Activated T-cell treated with anti-CD3 and anti-CD28 coated beads for 48 hours (primary cell): ENCODE measurements around the gene ICAM2.
"Not testable (repeated sequence)": the region's sequence is repeated elsewhere in the genome, so short reads cannot be mapped to it uniquely, and the experiment has no call there.

Source experiments
- DNase-seq: peaks from one replicate; pipeline ENCODE4 v3.0.0-alpha.2; 2020; ENCODE audit warnings: low read depth

The ICAM2 gene

GRCh38 chr17:64042700-64043485 lies 22.5 kb upstream of the ICAM2 start:
- no peak for DNase-seq

GRCh38 chr17:64041912-64042311 lies 21.5 kb upstream of the ICAM2 start:
- DNase-seq: no peak

GRCh38 chr17:64040206-64040605 lies 19.8 kb upstream of the ICAM2 start:
- no peak for DNase-seq

- no peak for DNase-seq
Observed at GRCh38 chr17:64039106-64039400, 18.6 kb upstream of the ICAM2 start.

GRCh38 chr17:64038331-64039105 lies 18.1 kb upstream of the ICAM2 start:
- no peak for DNase-seq

- DNase-seq: no peak
Observed at GRCh38 chr17:64037802-64038201, 17.4 kb upstream of the ICAM2 start.

DNA sequence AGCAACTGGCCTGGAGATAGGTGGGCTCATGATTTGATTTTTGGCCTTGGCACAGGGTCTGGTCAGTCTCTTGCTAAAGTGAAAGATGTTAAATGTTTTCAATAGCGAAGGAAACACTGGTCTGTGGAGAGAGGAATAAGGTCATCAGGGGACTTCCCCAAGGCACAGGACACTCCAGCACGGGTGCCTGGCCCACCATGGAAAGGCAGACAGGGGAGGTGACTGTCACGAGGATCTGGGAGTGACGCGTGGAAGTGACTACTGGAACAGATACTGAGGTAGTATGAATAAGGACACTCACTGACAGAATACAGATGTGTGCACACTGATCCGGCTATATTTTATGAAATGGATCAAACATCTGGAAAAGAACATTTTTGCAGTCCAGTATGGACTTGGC lies 16.7 kb upstream of the ICAM2 start:
- no peak for DNase-seq

GRCh38 chr17:64036198-64036922 lies 15.9 kb upstream of the ICAM2 start:
- no peak for DNase-seq

DNA sequence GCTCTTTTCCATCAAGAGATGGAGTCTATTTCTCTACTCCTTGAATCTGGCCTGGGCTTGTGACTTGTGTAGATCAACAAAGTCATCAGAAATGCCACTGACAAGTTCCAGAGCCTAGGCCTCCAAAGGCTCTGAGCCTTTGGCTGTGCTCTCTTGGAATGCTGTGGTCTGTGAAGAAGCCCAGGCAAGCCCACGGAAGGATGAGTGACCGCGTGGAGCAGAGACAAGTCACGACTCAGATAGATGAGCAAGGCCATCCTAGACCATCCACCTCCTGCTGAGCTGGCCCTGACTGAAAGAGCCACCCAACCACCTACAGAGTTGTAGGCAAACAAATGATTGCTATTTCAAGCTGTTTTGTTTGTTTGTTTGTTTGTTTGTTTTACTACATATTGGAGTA lies 11.6 kb upstream of the ICAM2 start:
- DNase-seq: no peak

GRCh38 chr17:64028874-64029464 lies 8.5 kb upstream of the ICAM2 start:
- peak; percentile 55 for DNase-seq

DNA sequence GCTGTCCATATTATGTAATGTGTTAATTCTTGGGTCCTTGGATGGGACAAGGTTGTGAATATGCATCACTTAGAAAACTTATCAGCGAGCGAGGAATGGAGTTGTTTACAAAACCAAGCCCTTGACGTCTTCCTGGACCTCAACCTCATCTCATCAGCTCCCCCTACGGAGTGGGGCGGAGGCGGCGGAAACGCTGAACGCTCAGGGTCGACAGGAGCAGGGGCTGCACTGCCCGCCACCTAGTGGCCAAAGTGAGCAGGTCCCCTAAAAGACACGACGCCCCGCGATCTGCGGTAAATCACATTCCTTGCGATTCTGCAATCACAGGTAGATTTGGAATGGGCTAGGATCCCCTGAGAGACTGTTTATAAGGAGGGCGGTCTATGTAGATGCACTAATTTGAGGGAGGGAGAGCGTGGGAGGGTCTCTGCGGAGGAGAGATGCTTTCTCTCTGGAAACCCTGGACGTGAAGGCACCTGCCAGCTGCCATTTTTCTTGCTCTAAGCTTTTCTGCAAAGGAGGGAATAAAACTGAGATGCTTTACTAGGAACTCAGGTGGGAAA lies 5.4 kb upstream of the ICAM2 start:
- DNase-seq: peak; percentile 84

DNA sequence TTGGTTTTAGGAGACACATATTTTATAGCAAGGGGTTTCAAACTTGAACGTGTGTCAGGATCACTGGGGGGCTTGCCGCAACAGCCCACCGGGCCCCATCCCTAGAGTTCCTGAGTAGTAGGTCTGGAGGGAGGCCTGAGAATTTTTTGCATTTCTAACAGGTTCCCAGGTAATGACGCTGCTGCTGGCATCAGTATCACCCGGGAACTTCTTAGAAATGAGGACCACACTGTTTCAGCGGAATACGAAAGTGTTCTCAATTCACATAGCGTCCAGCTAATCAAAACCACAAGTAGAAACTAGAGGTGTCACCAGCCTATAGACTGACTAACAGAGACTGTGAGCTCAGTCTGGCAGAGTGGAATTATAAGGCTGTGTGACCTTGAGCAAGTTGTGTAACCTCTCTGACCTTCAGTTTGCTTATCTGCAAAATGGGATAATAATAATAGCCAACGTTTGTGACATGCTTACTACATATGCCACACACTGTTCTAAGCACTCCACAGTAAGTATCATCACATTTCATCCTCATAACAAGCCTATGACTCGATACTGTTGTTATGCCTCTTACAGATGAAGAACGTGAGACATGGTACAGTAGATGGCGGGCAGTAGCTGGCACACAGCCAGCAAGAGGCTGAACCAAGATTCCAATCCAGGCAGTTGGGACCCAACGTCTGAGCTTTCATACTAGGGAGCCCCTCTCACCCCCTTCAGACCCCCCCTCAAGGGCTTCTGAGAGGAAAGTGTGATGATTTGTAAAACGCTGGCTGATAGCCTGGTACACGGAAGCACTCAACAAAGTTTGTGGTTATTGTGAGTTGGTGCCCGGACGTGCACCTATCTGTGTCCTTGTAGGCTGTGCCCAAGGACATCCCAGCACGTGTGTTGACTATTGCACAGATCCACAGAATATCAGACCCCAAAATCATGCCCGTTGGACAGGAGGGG lies 4.6 kb upstream of the ICAM2 start:
- no peak for DNase-seq

GRCh38 chr17:64024215-64024654 lies 3.8 kb upstream of the ICAM2 start:
- no peak for DNase-seq

DNA sequence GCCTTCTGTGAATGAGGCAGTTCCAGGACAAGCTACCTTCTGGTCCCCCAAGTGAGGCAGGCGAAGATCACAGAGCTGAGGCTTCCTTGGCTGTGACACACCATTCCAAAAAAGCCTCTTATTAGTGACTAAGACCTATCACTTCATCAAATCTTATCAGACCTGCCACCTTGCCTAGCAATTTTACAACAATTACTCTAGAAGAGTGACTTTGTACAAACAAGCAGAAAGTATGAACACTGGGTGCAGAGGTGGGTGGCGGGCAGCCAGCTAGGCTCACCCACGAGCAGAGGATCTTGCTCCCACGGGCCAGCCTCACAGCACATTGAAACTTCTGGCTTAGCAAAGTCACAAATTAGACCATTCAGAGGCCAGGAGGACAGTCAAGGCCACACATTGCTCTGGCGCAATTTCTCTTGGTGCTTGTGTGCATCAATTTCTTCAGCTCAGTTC lies 2.2 kb upstream of the ICAM2 start:
- DNase-seq: no peak

GRCh38 chr17:64019551-64019961 lies 877 bp downstream of the ICAM2 start:
- not testable (repeated sequence) for DNase-seq

GRCh38 chr17:64017381-64017980 lies 3.0 kb downstream of the ICAM2 start:
- DNase-seq: no peak

DNA sequence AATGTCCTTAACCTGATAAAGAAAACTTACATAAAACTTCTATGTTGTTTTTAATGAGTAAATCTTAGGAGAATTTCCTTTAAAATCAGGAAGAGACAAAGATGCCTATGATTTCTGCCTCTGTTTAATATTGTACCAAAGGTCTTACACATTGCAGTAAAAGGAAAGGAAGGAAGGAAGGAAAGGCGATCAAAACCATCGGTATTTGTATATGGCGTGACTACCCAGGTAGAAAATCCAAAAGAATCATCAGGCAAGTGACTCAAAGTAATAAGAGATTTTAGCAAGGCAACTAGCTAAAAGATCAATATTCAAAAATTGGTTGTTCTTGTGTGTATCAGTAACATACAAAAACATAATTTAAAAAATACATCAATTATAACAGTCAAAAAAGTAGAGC lies 3.5 kb downstream of the ICAM2 start:
- no peak for DNase-seq

GRCh38 chr17:64016231-64016784 lies 4.1 kb downstream of the ICAM2 start:
- no peak for DNase-seq

GRCh38 chr17:64015447-64015846 lies 5.0 kb downstream of the ICAM2 start:
- no peak for DNase-seq
